Esophagus squamous epithelium (tissue), 5 donors: ENCODE measurements around the gene ABCG4. TPM values are rescaled to one million over a fixed set of nuclear protein-coding genes. Genes with fewer than 3 reads are reported as not detected.
"Not testable (repeated sequence)": the region's sequence is repeated elsewhere in the genome, so short reads cannot be mapped to it uniquely, and the experiment has no call there.

Experiments
- DNase-seq: peaks from one replicate; lab custom pipeline; 2025; lab: John Stamatoyannopoulos, UW
- H3K27ac ChIP-seq, 4 donors: fragments of 200-600 bp; sonication (generic); one replicate each; pipeline ENCODE4 v1.5.1; 2016 to 2019; ENCODE audit warnings: mild to moderate bottlenecking in 1 of 4
- H3K27me3 ChIP-seq, 4 donors: fragments of 200-600 bp; sonication (generic); 1 replicate in 3 of 4; 2 replicates in 1 of 4; pipeline versions ENCODE4 v1.5.1 to v1.6.0; 2017 to 2021; ENCODE audit warnings: antibody characterized with exemption in 1 of 4
- H3K36me3 ChIP-seq, 3 donors: fragments of 200-600 bp; sonication (generic); one replicate each; pipeline ENCODE4 v1.5.1; 2016 to 2019
- H3K4me1 ChIP-seq, 3 donors: fragments of 200-600 bp; sonication (generic); one replicate each; pipeline ENCODE4 v1.5.1; 2017 to 2019
- H3K4me3 ChIP-seq, 4 donors: fragments of 200-600 bp; sonication (generic); 1 replicate in 3 of 4; 2 replicates in 1 of 4; pipeline ENCODE4 v1.5.1; 2016 to 2019; ENCODE audit warnings: mild to moderate bottlenecking in 2 of 4, moderate library complexity in 1 of 4
- H3K9me3 ChIP-seq, 3 donors: fragments of 200-600 bp; sonication (generic); one replicate each; pipeline ENCODE4 v1.5.1; 2016 to 2019
- CTCF ChIP-seq, 6 experiments: fragments of 450-650 bp in 4 of 6; fragments of 200-600 bp in 2 of 6; sonication (generic) in 2 of 6; IDR thresholded peaks; one replicate each; pipeline ENCODE4 v1.5.1; 2016 to 2019; ENCODE audit warnings: antibody characterized with exemption in 6 of 6, mild to moderate bottlenecking in 4 of 6, moderate library complexity in 4 of 6
- POLR2A ChIP-seq, 4 donors: fragments of 450-650 bp; IDR thresholded peaks; one replicate each; pipeline ENCODE4 v1.6.1; 2017; ENCODE audit warnings: antibody characterized with exemption in 4 of 4, mild to moderate bottlenecking in 4 of 4, moderate library complexity in 3 of 4
- WGBS, 2 donors: methylation state at CpG; one replicate each; pipeline ENCODE4 v1.1.5; 2018; 5-methylcytosine and 5-hydroxymethylcytosine counted together
- intact Hi-C: fragments of 100-400 bp; cut with DNase I; formaldehyde crosslinking; loops from one replicate; pipeline ENCODE4 v1.15.0; 2022
- total RNA-seq, 4 donors: library from RNA; depleted of rRNA; stranded (reverse); fragments of >200 nt; gene quantifications; one replicate each; pipeline ENCODE4 v1.1.0, GENCODE V29; 2016
- donor health status: DM: yes; HTN: yes; CAD: no.

Gene ABCG4
- total RNA-seq, 4 donors from 2014 or later = 0.15 to 0.94 (median 0.39) TPM

GRCh38 chr11:119160151-119160550, 11.3 kb downstream of the ABCG4 start:
- no peak for DNase-seq
- intact Hi-C loops = no loop called here
- Histone ChIP-seq H3K9me3 (no peaks in the 10 kb centered on the region), H3K27me3 (no peaks in the 10 kb centered on the region), H3K36me3 (no peaks in the 10 kb centered on the region), H3K27ac (no peak overlapping the region), H3K4me1 (no peaks in the 10 kb centered on the region), H3K4me3 (no peak overlapping the region)
- WGBS, 2 donors = 81 to 94% methylated on average over 3 of the region's 9 CpGs
- no peak for TF ChIP-seq CTCF (IDR thresholded peaks at IDR 0.05)
- no peak for TF ChIP-seq POLR2A (IDR thresholded peaks at IDR 0.05)

- Histone ChIP-seq H3K27ac (no peak overlapping the region), H3K9me3 (no peaks in the 10 kb centered on the region), H3K4me1 (peaks cover 5 to 13% (median 7%) of the 10 kb centered on the region in 3 donors), H3K27me3 (no peaks in the 10 kb centered on the region), H3K4me3 (no peak overlapping the region), H3K36me3 (no peaks in the 10 kb centered on the region)
- no peak for DNase-seq
- intact Hi-C loops = no loop called here
- 71 to 80% methylated on average over 1 to 4 of the region's 8 CpGs for WGBS, 2 donors
- TF ChIP-seq POLR2A (IDR thresholded peaks at IDR 0.05) = no peak
- no peak for TF ChIP-seq CTCF (IDR thresholded peaks at IDR 0.05)
These were observed 13.0 kb downstream of the ABCG4 start for GRCh38 chr11:119161871-119162270.

GRCh38 chr11:119166368-119167076, 17.7 kb downstream of the ABCG4 start:
- Histone ChIP-seq H3K36me3 (peaks cover 0 to 6% (median 0%) of the 10 kb centered on the region in 3 donors), H3K27ac (peak overlapping the region; percentile 52 to 99 (median 96)), H3K4me1 (peaks cover 11 to 54% (median 26%) of the 10 kb centered on the region in 3 donors), H3K4me3 (no peak overlapping the region), H3K9me3 (no peaks in the 10 kb centered on the region), H3K27me3 (no peaks in the 10 kb centered on the region)
- no peak for DNase-seq
- WGBS, 2 donors = 37 to 39% methylated on average over 5 of the region's 8 CpGs
- intact Hi-C loops = no loop called here
- TF ChIP-seq POLR2A (IDR thresholded peaks at IDR 0.05) = no peak
- TF ChIP-seq CTCF (IDR thresholded peaks at IDR 0.05) = no peak

- 43 to 64% methylated on average over 9 to 10 of the region's 10 CpGs for WGBS, 2 donors
- Histone ChIP-seq H3K4me1 (peaks cover 11 to 56% (median 26%) of the 10 kb centered on the region in 3 donors), H3K27ac (peak overlapping the region; percentile 94 to 99 (median 98)), H3K36me3 (peaks cover 0 to 11% (median 0%) of the 10 kb centered on the region in 3 donors)
- H3K9me3 ChIP-seq, H3K4me3 ChIP-seq, intact Hi-C loops, DNase-seq, H3K27me3 ChIP-seq: not testable (repeated sequence)
These were observed 18.2 kb downstream of the ABCG4 start for GRCh38 chr11:119167077-119167458.

- TF ChIP-seq POLR2A (IDR thresholded peaks at IDR 0.05) (peak in 1 of 4 donors; percentile 27), CTCF (IDR thresholded peaks at IDR 0.05) (peak in 1 of 6 experiments; percentile 6)
- peak overlapping the region; percentile 94 to 99 (median 98) for H3K27ac ChIP-seq
- DNase-seq = no peak
- H3K36me3 ChIP-seq = peaks cover 0 to 20% (median 0%) of the 10 kb centered on the region in 3 donors
- WGBS, 2 donors = 23 to 48% methylated on average over 5 to 6 of the region's 6 CpGs
- H3K4me3 ChIP-seq = peak overlapping the region; percentile 65 to 98 (median 85)
- H3K9me3 ChIP-seq = no peaks in the 10 kb centered on the region
- no peaks in the 10 kb centered on the region for H3K27me3 ChIP-seq
- H3K4me1 ChIP-seq = peaks cover 11 to 63% (median 26%) of the 10 kb centered on the region in 3 donors
- intact Hi-C loops = no loop called here
These were observed 19.1 kb downstream of the ABCG4 start for GRCh38 chr11:119167933-119168332.
